GM19467 (cell line): ENCODE data around the gene MAN2A1.

Experiments used
- ATAC-seq: cut with Tn5 transposase; IDR thresholded peaks from one replicate; pipeline ENCODE4 v1.9.1; 2021; ENCODE audit warnings: mild to moderate bottlenecking, moderate library complexity; ENCODE audit not compliant: unreplicated experiment

MAN2A1 gene

GRCh38 chr5:109678447-109678846 lies 11.3 kb upstream of the MAN2A1 start:
- ATAC-seq: no peak

- ATAC-seq: no peak
Observed at GRCh38 chr5:109681763-109682162, 8.0 kb upstream of the MAN2A1 start.

- no peak for ATAC-seq
Observed at GRCh38 chr5:109682383-109682782, 7.3 kb upstream of the MAN2A1 start.

GRCh38 chr5:109685916-109686315 lies 3.8 kb upstream of the MAN2A1 start:
- ATAC-seq: no peak

- ATAC-seq: no peak
Observed at GRCh38 chr5:109688630-109688969, 1.1 kb upstream of the MAN2A1 start.

GRCh38 chr5:109688970-109689739 lies 572 bp upstream of the MAN2A1 start:
- peak; percentile 80 for ATAC-seq

- ATAC-seq: peak; percentile 1
Observed at GRCh38 chr5:109690242-109690974, 681 bp downstream of the MAN2A1 start.

- peak; percentile 15 for ATAC-seq
Observed at GRCh38 chr5:109690975-109691574, 1.3 kb downstream of the MAN2A1 start.

- ATAC-seq: no peak
Observed at GRCh38 chr5:109691996-109692395, 2.3 kb downstream of the MAN2A1 start.

GRCh38 chr5:109692852-109693251 lies 3.1 kb downstream of the MAN2A1 start:
- ATAC-seq: no peak

GRCh38 chr5:109693535-109694400 lies 4.0 kb downstream of the MAN2A1 start:
- ATAC-seq: no peak

- ATAC-seq: no peak
Observed at GRCh38 chr5:109694451-109694891, 4.7 kb downstream of the MAN2A1 start.

GRCh38 chr5:109695005-109695926 lies 5.5 kb downstream of the MAN2A1 start:
- ATAC-seq: peak; percentile 58

- no peak for ATAC-seq
Observed at GRCh38 chr5:109697339-109697738, 7.6 kb downstream of the MAN2A1 start.

- ATAC-seq: no peak
Observed at GRCh38 chr5:109700516-109701153, 10.9 kb downstream of the MAN2A1 start.

- no peak for ATAC-seq
Observed at GRCh38 chr5:109701252-109701651, 11.5 kb downstream of the MAN2A1 start.

- ATAC-seq: no peak
Observed at GRCh38 chr5:109701792-109702191, 12.1 kb downstream of the MAN2A1 start.

GRCh38 chr5:109703166-109703565 lies 13.4 kb downstream of the MAN2A1 start:
- ATAC-seq: no peak

GRCh38 chr5:109703829-109704228 lies 14.1 kb downstream of the MAN2A1 start:
- ATAC-seq: no peak
